GM21447 (cell line): Measurements from ENCODE around the gene GPATCH2.
A peak's percentile ranks its signal among the peaks of the same experiment; 100 is the strongest.
"Not testable (repeated sequence)": the region's sequence is repeated elsewhere in the genome, so short reads cannot be mapped to it uniquely, and the experiment has no call there.

Experiments
- ATAC-seq: cut with Tn5 transposase; IDR thresholded peaks from one replicate; pipeline ENCODE4 v1.9.1; 2021; ENCODE audit not compliant: unreplicated experiment

Gene GPATCH2

DNA sequence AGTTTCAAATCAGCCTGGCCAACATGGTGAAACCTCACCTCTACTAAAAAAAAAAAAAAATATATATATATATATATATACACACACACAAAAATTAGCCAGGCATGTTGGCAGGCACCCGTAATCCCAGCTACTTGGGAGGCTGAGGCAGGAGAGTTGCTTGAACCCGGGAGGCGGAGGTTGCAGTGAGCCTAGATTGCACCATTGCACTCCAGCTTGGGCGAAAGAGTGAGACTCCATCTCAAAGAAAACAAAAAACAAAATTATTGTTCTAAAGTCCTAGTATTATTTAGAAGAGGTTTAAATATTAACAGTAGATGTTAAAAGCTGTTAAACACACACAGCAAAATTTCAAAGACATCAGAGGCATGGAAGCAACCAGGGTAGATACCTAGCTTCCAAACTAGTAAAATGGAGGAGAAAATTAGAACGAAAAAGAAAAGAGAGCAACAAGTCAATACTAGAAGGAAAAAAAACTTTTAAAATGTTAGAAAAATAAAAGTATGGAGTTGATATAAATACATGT, 46.5 kb downstream of the GPATCH2 start:
- ATAC-seq, result not testable (repeated sequence)

GRCh38 chr1:217577336-217577735, 53.6 kb downstream of the GPATCH2 start:
- no peak for ATAC-seq

GRCh38 chr1:217574265-217574949, 56.5 kb downstream of the GPATCH2 start:
- ATAC-seq, result no peak

- ATAC-seq, result no peak
Observed at GRCh38 chr1:217569021-217569420, 61.9 kb downstream of the GPATCH2 start.

- no peak for ATAC-seq
Observed at GRCh38 chr1:217568200-217568599, 62.7 kb downstream of the GPATCH2 start.

DNA sequence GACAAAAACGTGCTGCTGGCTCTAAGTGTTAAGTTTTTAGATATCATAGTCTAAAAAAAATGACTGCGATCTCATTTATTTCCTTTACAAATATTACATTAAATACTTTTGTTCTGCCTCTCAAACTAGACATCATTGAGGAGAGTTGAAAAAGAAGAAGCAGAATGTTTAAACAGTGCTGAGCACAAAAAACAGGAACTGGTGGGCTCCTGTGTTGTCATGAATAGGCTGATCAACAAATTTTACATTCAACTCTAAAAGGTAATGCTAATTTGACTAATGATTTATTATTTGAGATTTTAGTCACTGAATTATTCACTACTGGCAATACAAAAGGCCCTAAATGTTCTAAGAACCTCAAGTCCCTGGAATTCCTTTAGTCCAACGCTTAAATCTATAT, 66.1 kb downstream of the GPATCH2 start:
- no peak for ATAC-seq

DNA sequence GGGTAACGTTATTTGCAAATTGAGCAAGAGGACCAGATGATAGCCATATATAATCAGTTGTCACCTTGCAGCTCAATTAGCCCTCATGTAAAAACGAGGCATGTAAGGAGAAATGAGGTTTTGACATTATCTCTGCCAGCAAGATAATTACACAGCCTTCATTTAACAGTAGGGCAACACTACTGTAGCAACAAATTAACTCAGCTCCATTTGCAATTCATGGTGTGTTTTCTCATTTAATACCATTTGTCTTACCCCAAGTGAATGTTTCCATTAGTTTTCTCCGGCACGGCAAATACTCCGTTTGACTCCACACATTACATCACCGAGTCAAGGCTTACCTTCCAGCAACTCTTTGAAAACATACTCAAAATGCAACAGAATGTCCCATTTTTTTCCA, 66.7 kb downstream of the GPATCH2 start:
- ATAC-seq, result no peak

GRCh38 chr1:217563179-217563578, 67.7 kb downstream of the GPATCH2 start:
- ATAC-seq, result no peak

DNA sequence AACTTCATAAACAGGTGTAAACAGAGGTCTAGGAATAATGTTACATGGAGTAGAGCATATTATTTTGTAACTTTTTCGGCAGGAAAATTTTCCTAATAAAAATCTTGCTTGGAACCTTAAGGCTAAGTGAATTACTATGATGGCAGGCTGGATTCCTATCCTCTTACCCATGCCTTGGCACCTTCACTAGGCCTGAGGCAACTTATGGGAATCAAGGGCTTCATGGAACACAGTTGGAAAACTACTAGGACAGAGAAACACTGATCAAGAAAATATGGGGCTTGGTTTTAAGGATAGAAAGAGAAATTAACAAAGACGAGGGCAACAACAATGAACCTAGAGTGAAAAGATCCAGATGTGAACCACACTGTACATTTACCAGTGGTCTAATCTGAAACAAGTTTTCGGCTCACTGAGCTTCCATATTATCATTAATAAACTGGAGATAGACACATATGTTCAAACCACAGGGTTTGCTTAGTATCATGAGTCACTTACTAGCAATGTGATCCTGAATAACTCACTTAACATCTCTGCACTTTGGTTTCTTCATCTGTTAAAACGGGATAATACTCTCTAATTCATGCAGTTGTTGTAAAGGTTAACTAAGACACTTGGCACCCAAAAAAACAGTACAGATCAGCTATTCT, 68.5 kb downstream of the GPATCH2 start:
- no peak for ATAC-seq

DNA sequence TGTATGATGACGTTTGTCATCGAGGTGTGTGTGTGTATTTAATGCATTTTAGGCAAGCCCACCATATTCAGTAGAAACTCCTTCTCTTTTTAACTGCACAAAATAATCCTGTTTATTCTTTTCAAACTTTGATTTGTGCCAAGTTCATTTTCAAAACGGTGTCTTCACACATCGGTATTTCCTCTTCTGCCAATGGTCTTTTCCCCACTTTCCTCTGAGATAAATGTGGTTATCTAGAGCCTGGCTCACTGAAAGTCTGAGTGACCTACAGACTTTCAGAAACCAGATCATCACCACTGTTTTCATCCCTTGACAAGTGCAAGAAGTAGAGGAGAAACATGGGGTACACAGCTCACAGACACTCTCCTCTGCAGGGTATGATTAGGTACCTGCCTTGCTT, 69.4 kb downstream of the GPATCH2 start:
- no peak for ATAC-seq

DNA sequence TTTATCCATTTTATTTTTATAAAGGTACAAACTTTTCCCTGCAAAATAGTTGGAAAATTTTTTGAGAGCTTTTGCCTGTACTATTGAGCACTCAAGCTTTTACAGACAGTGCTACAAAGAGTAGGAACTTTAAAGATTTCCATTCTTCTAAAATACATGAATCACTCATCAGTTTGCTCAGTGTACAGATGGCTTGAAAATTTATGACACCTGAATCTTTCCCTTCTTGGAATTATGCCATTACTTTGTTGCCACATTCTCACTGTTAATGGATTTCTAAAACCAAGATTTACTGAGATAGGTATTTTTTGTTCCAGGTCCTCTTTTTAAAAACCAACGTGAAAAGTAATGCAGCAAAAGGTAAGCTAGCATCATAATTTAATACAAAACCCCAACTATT, 76.0 kb downstream of the GPATCH2 start:
- no peak for ATAC-seq

- no peak for ATAC-seq
Observed at GRCh38 chr1:217553949-217554509, 76.9 kb downstream of the GPATCH2 start.

- no peak for ATAC-seq
Observed at GRCh38 chr1:217552339-217552951, 78.4 kb downstream of the GPATCH2 start.

DNA sequence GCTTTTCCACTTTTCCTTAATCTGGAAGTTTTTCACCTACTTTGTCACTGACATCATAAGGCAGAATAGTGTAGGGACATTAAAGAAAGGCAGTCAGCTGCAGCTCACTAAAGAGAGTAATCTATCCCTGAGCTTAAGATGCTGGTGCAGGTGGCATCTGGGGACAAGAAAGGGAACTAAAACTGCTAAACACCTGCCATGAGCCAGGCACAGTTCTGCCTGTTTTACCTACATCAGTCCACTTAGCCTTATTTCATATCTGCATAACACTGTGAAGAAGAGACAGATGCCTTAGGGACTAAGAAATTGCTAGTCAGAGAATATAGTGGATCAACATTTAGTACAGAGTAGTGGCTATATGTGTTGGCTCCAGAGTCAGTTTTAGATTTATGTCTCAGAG, 88.1 kb downstream of the GPATCH2 start:
- peak; percentile 90 for ATAC-seq

- no peak for ATAC-seq
Observed at GRCh38 chr1:217542136-217542777, 88.6 kb downstream of the GPATCH2 start.

DNA sequence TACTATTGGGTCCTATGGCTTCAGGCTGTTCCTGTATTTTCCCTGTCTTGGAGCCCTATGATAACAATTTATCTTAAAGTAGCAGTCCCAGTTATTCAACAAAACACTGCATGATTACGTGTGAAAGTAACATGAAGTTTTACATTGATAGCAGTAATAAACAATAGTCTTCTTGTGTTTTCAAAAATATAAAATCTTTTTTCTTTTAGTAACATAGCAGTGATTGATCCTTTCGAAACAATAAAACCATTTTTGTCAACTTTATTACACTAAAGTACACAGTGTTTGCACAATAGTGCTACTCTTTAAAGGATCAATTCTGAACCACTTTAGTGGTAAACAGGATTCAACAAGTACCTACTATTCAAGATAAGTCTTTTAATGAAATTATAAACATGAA, 90.6 kb downstream of the GPATCH2 start:
- no peak for ATAC-seq

- ATAC-seq, result no peak
Observed at GRCh38 chr1:217539510-217539909, 91.4 kb downstream of the GPATCH2 start.

- ATAC-seq, result no peak
Observed at GRCh38 chr1:217535601-217536377, 95.1 kb downstream of the GPATCH2 start.

- ATAC-seq, result no peak
Observed at GRCh38 chr1:217534566-217534965, 96.3 kb downstream of the GPATCH2 start.

- no peak for ATAC-seq
Observed at GRCh38 chr1:217528271-217528670, 102.6 kb downstream of the GPATCH2 start.

GRCh38 chr1:217527151-217527550, 103.7 kb downstream of the GPATCH2 start:
- ATAC-seq, result no peak
